SKM-1 (cell line): ENCODE results near the gene TMEM117.

ENCODE experiments used
- DNase-seq: peaks from one replicate; lab custom pipeline; 2025; ENCODE audit not compliant: unreplicated experiment; lab: John Stamatoyannopoulos, UW

The TMEM117 gene

GRCh38 chr12:44436756-44437155 is 600.9 kb downstream of the TMEM117 start:
- no peak for DNase-seq
